GM21717 (cell line): ENCODE data around the gene FBXL12.
A peak's percentile ranks its signal among the peaks of the same experiment; 100 is the strongest.
"Not testable (repeated sequence)": the region's sequence is repeated elsewhere in the genome, so short reads cannot be mapped to it uniquely, and the experiment has no call there.

Experiments
- ATAC-seq: cut with Tn5 transposase; IDR thresholded peaks from one replicate; pipeline ENCODE4 v1.9.1; 2021; ENCODE audit warnings: mild to moderate bottlenecking, moderate library complexity; ENCODE audit not compliant: unreplicated experiment

FBXL12 gene

GRCh38 chr19:9842834-9843625, 24.2 kb upstream of the FBXL12 start:
- ATAC-seq: no peak

GRCh38 chr19:9839415-9839814, 20.5 kb upstream of the FBXL12 start:
- no peak for ATAC-seq

- no peak for ATAC-seq
Observed at GRCh38 chr19:9838324-9838723, 19.4 kb upstream of the FBXL12 start.

- no peak for ATAC-seq
Observed at GRCh38 chr19:9836021-9836420, 17.1 kb upstream of the FBXL12 start.

- ATAC-seq: peak; percentile 16
Observed at GRCh38 chr19:9835507-9835949, 16.6 kb upstream of the FBXL12 start.

GRCh38 chr19:9834726-9835506, 16.0 kb upstream of the FBXL12 start, which contains the start of gene PIN1:
Gene PIN1, plus strand, starts transcription at chr19:9835318. Its CDS starts 27 bp downstream, at chr19:9835345.
- ATAC-seq: peak; percentile 88

- ATAC-seq: no peak
Observed at GRCh38 chr19:9834307-9834725, 15.4 kb upstream of the FBXL12 start.

- ATAC-seq: no peak
Observed at GRCh38 chr19:9828551-9829063, 9.7 kb upstream of the FBXL12 start.

- peak; percentile 74 for ATAC-seq
Observed at GRCh38 chr19:9827289-9828238, 8.7 kb upstream of the FBXL12 start, which contains the start of gene UBL5. Gene UBL5, plus strand, starts transcription at chr19:9827918. Its CDS starts 420 bp downstream, at chr19:9828338.

- no peak for ATAC-seq
Observed at GRCh38 chr19:9823816-9824215, 4.9 kb upstream of the FBXL12 start.

- not testable (repeated sequence) for ATAC-seq
Observed at GRCh38 chr19:9820034-9820433, 1.2 kb upstream of the FBXL12 start.

- ATAC-seq: no peak
Observed at GRCh38 chr19:9819596-9819909, 674 bp upstream of the FBXL12 start.

GRCh38 chr19:9818175-9818733, 625 bp downstream of the FBXL12 start:
- ATAC-seq: peak; percentile 3

GRCh38 chr19:9811139-9811538, 7.7 kb downstream of the FBXL12 start:
- no peak for ATAC-seq

GRCh38 chr19:9808855-9809824, 9.7 kb downstream of the FBXL12 start:
- no peak for ATAC-seq

GRCh38 chr19:9806803-9807202, 12.1 kb downstream of the FBXL12 start:
- ATAC-seq: no peak

- no peak for ATAC-seq
Observed at GRCh38 chr19:9801976-9802375, 16.9 kb downstream of the FBXL12 start.

GRCh38 chr19:9799162-9799561, 19.7 kb downstream of the FBXL12 start:
- no peak for ATAC-seq

GRCh38 chr19:9797871-9798270, 21.0 kb downstream of the FBXL12 start:
- ATAC-seq: no peak
